NCI-H2107 treated with DMSO at 0.1 percent for 48 hours (cell line): ENCODE results near the gene TENT4B.
"Not testable (repeated sequence)": the region's sequence is repeated elsewhere in the genome, so short reads cannot be mapped to it uniquely, and the experiment has no call there.

Experiments used
- DNase-seq: peaks from one replicate; lab custom pipeline; 2025; ENCODE audit not compliant: unreplicated experiment; lab: John Stamatoyannopoulos, UW

Gene TENT4B

GRCh38 chr16:50227665-50228064 is 74.6 kb downstream of the TENT4B start:
- DNase-seq: no peak

DNA sequence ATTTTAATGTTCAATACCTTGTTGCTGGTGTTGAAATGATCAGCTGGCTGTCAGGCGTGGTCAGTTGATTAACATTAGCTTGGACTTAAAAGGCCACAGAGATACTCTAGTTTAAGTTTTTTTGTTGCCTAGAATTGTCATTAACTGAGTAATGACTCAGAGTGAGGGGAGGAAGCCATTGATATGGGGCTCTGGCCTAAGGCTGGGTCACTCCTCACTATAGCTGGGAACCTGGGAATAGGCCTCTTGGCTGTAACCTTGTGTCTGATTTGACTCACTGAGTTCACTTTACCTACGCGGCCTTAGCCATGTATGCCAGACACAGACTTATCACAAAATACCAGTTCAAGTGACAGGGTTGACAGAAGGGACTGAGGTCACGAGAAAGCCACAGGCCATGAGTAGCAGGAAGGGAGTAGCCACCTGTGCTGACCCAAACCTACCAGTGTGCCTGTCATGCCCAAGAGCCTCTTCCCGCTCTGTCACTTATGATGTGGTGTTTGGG is 75.3 kb downstream of the TENT4B start:
- no peak for DNase-seq

GRCh38 chr16:50229149-50229726 is 76.1 kb downstream of the TENT4B start:
- no peak for DNase-seq

DNA sequence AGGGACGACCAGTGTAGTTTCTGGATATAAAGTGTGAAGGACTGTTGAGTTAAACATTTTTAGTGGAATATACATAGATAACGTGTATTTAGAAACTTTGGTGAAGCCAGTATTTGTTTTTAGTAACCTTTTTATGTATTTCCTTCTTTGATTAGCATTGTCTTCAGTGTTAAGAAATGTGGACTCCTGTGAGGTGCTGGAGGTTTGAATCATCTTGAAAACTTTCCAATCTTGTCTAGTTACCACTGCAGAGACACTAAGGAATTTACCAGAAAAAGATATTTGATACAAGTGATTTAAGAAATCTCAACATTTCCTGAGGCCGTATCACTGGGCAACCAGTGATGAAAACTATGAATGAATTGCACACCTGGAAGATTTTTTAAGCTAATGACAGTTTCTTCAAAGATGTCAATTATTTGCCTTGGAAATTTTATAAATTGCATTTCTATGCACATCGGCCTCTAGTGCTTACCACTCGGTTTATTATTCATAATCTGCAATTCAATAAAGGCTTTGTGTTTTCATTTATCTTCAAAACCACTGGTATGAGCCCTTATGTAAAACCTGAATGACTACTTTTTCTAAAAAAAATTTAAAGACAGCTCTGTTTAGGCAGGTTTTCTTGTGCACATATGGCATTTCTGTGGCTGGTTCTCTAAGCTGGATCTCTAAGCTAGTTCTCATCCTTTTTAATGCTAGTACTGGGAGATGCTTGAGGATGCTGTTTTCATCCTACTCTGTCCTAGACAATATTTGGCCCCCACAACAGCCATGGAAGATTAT is 81.9 kb downstream of the TENT4B start:
- no peak for DNase-seq

DNA sequence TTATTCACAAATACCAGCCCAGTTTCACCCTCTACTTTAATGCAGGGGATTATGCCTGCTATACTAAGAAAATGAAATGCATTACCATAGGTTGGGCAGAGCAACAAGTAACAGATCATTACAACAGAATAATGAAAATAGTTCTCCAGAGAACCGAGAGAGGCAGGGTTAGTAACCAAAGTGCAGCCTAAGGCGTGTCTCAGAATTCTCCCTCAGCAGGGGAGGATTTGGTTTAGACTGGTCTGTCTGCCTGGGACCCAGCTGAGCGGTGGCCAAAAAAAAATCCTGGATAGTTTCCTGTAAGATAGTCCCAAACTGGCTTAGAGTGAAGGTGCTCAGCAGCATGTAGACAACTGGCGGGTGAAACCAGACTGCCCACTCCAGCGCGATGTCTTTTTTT is 82.5 kb downstream of the TENT4B start:
- DNase-seq: peak; percentile 19

DNA sequence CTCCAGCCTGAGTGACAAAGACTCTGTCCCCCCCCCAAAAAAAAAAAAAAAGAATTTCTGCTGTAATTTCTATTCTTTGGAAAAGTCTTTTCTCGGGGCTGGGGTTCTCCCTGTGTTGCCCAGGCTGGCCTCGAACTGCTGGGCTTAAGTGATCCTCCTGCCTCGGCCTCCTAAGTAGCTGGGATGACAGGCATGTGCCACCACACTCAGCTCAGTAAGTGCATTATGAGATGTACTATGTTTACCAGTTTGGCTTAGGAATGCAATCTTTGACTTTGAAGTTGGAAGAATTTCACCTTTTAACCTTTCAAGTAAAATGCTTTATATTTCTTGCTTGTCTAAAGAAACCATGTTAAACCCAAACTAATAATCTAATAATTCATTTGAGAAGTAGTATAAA is 85.2 kb downstream of the TENT4B start:
- DNase-seq: no peak

GRCh38 chr16:50238868-50239301 is 85.8 kb downstream of the TENT4B start:
- peak; percentile 96 for DNase-seq

- DNase-seq: not testable (repeated sequence)
Measured at GRCh38 chr16:50243024-50243423, 89.9 kb downstream of the TENT4B start.

- DNase-seq: no peak
Measured at GRCh38 chr16:50244140-50244503, 91.0 kb downstream of the TENT4B start.

GRCh38 chr16:50244504-50245416 is 91.7 kb downstream of the TENT4B start:
- no peak for DNase-seq

- DNase-seq: no peak
Measured at GRCh38 chr16:50245417-50246298, 92.6 kb downstream of the TENT4B start.

DNA sequence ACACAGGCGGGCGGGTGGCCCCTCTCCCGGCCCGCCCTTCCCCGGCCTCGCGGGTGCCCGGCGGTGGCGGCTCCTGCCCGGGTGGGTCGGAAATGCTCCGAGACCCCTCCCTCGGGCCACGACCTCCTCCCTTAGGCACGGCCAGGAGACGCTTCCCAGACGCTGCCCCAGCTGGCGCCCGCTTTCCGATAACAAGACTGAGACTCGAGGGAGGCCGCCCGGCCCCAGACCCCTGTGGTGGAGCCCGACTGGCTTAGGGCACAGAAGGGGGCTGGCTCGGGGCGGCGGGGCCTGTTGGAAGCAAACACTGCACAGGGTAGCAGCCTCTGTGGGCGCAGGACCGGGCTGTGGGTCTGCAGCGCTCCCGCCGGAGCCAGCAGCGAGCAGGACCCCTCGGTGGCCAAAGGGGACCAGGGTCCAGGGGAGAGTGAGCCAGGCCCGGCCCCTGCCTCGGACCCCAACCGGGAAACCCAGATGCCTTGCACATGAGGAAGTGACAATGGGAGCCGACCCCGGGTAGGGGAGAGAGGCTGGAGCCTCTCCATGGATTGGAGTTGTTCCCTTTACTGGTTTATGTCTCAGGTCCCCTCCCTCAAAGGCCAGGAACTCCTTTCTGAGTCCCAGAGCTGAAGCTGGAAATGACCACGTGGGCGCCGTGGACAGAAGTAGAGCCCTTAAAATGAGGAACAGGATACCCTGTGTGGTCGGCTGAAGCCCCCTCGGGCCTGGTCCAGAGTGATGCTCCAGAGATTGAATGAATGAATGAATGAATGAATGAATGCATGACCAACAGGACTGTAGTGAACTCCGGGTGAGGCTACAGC is 93.4 kb downstream of the TENT4B start:
- no peak for DNase-seq

GRCh38 chr16:50247123-50247905 is 94.2 kb downstream of the TENT4B start:
- DNase-seq: no peak

DNA sequence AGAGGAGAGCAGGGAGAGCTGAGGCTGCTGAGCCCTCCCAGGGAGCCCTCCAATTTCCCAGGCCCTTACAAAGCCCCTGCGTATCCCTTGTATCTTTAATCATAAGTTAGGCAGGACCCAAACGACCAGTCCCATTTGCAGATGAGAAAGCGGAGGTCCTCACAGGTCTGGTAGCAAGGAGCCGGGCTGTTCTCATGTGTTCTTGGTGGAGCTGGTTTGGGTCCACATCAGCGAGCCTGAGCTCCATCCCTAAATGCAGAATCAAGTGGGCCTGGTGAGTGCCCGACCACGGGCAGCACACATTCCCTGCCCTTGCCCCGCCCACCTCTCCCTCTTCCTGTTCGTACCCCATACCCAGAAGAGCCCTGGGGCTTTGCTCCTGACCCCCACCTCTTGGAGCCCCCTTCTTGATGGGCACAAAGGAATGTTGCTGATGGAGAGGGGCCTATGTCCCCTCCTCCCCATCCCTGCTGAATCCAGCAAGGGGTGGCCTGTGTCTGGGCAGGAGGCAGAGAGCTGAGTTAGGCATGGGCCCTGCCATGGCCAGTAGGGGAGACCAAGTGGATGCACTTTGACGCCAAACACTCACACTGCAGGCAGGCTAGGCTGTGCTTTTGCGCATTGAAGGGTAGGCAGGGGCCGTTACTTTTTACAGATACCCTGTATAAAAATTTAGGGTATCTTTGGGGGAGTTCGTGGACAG is 95.0 kb downstream of the TENT4B start:
- no peak for DNase-seq

DNA sequence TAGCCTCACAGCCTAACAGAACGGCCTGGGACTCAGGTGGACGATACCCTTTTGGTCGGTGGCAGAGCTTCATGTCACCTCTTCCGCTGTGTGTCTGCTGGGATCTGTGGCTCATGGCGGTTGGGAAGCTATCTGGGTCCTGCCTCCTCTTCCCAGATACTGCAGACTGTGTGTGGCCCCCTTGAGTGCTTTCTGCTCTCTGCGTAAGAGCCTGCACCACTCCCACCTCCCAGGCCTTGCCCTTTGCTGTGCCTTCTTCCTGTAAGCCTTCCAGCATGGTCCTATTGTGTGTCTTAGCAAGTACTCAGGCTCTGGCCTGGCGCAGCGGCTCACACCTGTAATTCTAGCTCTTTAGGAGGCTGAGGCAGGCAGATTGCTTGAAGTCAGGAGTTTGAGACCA is 95.7 kb downstream of the TENT4B start:
- no peak for DNase-seq

- DNase-seq: no peak
Measured at GRCh38 chr16:50251375-50252081, 98.4 kb downstream of the TENT4B start.

GRCh38 chr16:50252082-50252611 is 99.0 kb downstream of the TENT4B start:
- no peak for DNase-seq
